K562 treated with DMSO at 1 percent for 48 hours (cell line): ENCODE data around the gene SPHK2. TPM values are rescaled to one million over a fixed set of nuclear protein-coding genes. Genes with fewer than 3 reads are reported as not detected.

Source experiments
- total RNA-seq: library from RNA; unstranded; fragments of 300-600 nt; gene quantifications from 2 replicates; pipeline ENCODE4 v1.2.3, GENCODE V29; 2022; ENCODE audit warnings: low replicate concordance; ENCODE audit errors: extremely low read depth

Gene SPHK2
- total RNA-seq: not detected in 2 replicates

GRCh38 chr19:48618916-48619691 lies at the start of gene SPHK2, which contains the start of gene RPL18:
Gene SPHK2, plus strand, starts transcription at chr19:48619506. Its CDS starts 1,009 bp downstream, at chr19:48620515.
Gene RPL18, minus strand, starts transcription at chr19:48619178. Its CDS starts 35 bp downstream, at chr19:48619143.

GRCh38 chr19:48606463-48607358 lies 12.6 kb upstream of the SPHK2 start, which contains the start of gene SPACA4:
Gene SPACA4, plus strand, starts transcription at chr19:48606742. Its CDS starts 237 bp downstream, at chr19:48606979.

GRCh38 chr19:48614436-48615230 lies 4.7 kb upstream of the SPHK2 start, which contains the start of gene FAM83E:
Gene FAM83E, minus strand, starts transcription at chr19:48615076. Its CDS starts 1,704 bp downstream, at chr19:48613372.

GRCh38 chr19:48636859-48637448 lies 17.6 kb downstream of the SPHK2 start, which contains the start of gene DBP:
Gene DBP, minus strand, starts transcription at chr19:48637379. Its CDS starts 385 bp downstream, at chr19:48636994.

GRCh38 chr19:48646001-48646721 lies 26.9 kb downstream of the SPHK2 start, which contains the start of gene CA11:
Gene CA11, minus strand, starts transcription at chr19:48646187. Its CDS starts 555 bp downstream, at chr19:48645632.

GRCh38 chr19:48672994-48673393 lies 53.7 kb downstream of the SPHK2 start, which contains the start of gene NTN5:
Gene NTN5, minus strand, starts transcription at chr19:48673017. Its CDS starts 2,031 bp downstream, at chr19:48670986.

Other genes starting within 250 kb of the SPHK2 start
- not detected in 2 replicates for gene KDELR1, start 228.0 kb upstream of the SPHK2 start, total RNA-seq
- not detected in 2 replicates for gene GRIN2D, start 225.8 kb upstream of the SPHK2 start, total RNA-seq
- gene GRWD1, start 173.5 kb upstream of the SPHK2 start, total RNA-seq: not detected in 2 replicates
- not detected in 2 replicates for gene KCNJ14, start 163.9 kb upstream of the SPHK2 start, total RNA-seq
- gene CYTH2, start 150.1 kb upstream of the SPHK2 start, total RNA-seq: 369 TPM in 1 of 2 replicates, not detected in the other
- not detected in 2 replicates for gene LMTK3, start 107.7 kb upstream of the SPHK2 start, total RNA-seq
- gene SULT2B1, start 67.3 kb upstream of the SPHK2 start, total RNA-seq: not detected in 2 replicates
- not detected in 2 replicates for gene SPACA4, start 12.8 kb upstream of the SPHK2 start, total RNA-seq
- gene FAM83E, start 4.4 kb upstream of the SPHK2 start, total RNA-seq: not detected in 2 replicates
- 1,825 and 4,740 TPM in 2 replicates for gene RPL18, start 328 bp upstream of the SPHK2 start, total RNA-seq
- not detected in 2 replicates for gene DBP, start 17.9 kb downstream of the SPHK2 start, total RNA-seq
- gene CA11, start 26.7 kb downstream of the SPHK2 start, total RNA-seq: not detected in 2 replicates
- gene NTN5, start 53.5 kb downstream of the SPHK2 start, total RNA-seq: not detected in 2 replicates
- gene FUT2, start 76.5 kb downstream of the SPHK2 start, total RNA-seq: not detected in 2 replicates
- gene MAMSTR, start 100.2 kb downstream of the SPHK2 start, total RNA-seq: not detected in 2 replicates
- not detected in 2 replicates for gene RASIP1, start 121.1 kb downstream of the SPHK2 start, total RNA-seq
- not detected in 2 replicates for gene IZUMO1, start 127.4 kb downstream of the SPHK2 start, total RNA-seq
- gene FUT1, start 133.1 kb downstream of the SPHK2 start, total RNA-seq: not detected in 2 replicates
- gene FGF21, start 136.0 kb downstream of the SPHK2 start, total RNA-seq: not detected in 2 replicates
- gene BCAT2, start 191.5 kb downstream of the SPHK2 start, total RNA-seq: not detected in 2 replicates
- not detected in 2 replicates for gene HSD17B14, start 217.0 kb downstream of the SPHK2 start, total RNA-seq
- not detected in 2 replicates for gene PLEKHA4, start 249.1 kb downstream of the SPHK2 start, total RNA-seq